Left ventricle myocardium superior (tissue), 1 donor: ENCODE measurements around the gene CASS4. TPM values are rescaled to one million over a fixed set of nuclear protein-coding genes. Genes with fewer than 3 reads are reported as not detected.

ENCODE experiments used
- ATAC-seq: fragments of 200-7000 bp; cut with Tn5 transposase; one replicate; pipeline ENCODE4 v1.9.1; 2020; ENCODE audit warnings: mild to moderate bottlenecking, moderate library complexity
- DNase-seq: peaks from one replicate; pipeline ENCODE4 v3.0.0-alpha.2; 2020
- intact Hi-C: fragments of 100-400 bp; cut with micrococcal nuclease; formaldehyde crosslinking; loops from one replicate; pipeline ENCODE4 v1.11.0; 2022
- total RNA-seq: library from RNA; stranded (reverse); fragmentation: NEBNext Ultra II Directional; extraction: Animal tissue kit (Norgen Biotek cat#: 25700); gene quantifications from one replicate; pipeline ENCODE4 v1.2.1, GENCODE V29; 2021
- donor health status: DM: no; HTN: yes; CAD: no; lungs with severe emphysema.

Gene CASS4
- total RNA-seq, 1 donor from 2014 or later: 0.55 TPM

DNA sequence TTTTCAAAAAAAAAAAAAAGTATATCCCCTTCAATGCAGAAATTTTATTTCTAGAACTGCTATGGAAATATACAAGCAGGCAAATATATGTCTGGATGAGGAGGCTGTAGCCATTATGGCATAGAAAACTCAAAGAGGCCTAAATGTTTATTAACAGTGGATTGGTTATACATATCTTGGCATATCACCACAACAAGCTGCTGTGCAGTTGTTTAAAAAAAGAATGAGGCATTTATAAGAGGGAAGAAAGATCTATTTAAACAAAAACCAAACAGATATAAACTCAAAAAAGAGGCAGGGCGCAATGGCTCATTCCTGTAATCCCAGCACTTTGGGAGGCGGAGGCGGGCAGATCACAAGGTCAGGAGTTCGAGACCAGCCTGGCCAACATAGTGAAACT lies 26.2 kb downstream of the CASS4 start:
- no peak for ATAC-seq
- no peak for DNase-seq
- intact Hi-C loops: no loop called here

DNA sequence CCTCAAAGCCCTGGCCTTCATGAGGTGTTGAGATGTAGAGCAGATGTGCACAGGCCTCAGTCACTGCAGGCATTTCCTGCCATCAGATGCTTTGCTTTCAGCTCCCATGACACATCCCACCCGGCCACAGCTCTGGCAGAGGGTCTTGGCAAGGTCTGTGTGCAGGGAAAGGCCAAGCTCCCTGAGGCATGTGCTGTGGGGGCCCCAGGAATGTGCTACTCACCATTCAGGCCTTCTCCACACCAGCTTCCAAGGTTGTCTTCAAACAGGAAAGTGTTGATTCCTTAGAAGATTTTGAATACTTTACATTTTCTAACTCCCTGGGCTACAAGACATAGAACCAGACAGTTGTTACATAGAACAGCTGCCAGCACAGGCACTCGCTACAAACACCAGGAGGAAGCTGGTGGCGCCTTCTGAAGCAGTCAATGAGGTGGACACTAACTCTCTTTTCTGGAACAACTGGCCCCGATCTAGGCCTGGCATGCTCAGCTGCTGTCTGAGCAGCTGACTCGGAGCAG lies 27.8 kb downstream of the CASS4 start:
- ATAC-seq: peak; percentile 92
- intact Hi-C loops: no loop called here
- peak; percentile 82 for DNase-seq

DNA sequence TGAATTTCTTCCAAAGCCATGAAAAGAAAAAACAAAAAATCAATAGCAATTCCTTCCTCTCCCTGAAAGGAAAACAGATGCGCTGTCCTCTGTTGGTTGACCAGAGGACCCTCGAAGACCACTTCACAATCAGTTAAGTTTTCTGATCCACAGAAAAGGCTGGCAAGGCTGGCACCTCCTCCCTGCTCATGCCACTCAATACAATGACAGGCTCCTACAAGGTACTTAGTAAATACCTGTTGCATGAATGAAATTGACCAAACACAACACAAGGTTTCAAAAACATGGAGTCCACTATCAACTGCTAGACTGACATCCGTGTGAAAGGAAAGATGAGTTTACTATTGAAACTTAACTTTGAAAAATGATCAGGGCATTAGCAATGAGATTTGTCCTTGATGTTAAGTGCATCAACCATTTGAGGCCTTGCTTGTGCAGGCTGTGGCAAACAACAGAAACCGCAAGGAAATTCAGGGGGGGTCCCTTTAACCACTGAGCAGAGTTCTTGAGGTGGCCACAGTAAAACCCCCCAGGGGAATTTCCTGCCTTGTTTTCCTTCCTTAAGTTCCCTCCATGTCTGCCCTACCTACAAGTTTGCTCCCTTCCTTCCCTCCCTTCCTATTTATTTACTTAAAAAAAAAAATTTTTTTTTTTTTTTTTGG lies 28.4 kb downstream of the CASS4 start:
- DNase-seq (no peak), ATAC-seq (no peak)
- intact Hi-C loops: no loop called here

DNA sequence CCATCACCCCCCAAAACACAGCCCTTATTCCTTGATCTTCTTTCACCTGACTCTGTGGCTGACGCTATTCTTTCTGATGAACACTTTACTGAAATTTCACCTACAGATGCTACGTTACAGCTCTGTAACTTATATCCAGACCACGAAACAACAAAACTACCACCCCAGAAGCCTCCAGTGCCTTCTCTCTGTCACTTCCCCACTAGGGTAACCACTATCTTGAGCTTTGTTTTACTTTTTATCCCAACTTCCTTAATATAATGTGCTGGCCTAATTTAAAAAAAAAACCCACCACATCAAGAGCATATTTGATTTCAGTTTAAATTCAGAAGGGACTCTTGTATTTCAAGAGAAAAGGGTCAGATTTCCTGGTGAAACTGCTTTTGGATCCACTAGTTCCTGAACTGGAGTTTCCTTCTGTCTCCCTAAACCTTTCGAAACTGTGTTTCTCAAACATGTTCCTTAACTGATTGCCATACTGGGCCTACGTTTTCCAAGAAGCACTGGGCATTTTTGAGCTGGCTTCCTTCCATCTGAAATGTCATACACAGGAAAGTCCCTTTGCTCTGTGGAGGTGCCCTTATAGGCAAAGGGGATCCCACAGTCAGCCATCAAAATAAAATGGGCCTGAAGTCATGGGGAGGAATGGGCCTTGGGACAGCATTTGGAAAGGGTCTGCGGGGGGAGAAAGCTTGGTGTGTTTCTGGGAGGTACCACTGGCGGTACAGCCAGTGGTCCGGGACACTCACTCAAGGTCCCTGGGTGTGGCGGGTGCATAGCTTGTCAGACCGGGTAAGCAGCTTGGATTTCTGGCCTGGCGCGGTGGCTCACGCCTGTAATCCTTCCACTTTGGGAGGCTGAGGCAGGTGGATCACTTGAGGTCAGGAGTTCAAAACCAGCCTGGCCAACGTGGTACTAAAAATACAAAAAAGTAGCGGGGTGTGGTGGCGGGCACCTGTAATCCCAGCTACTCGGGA lies 30.6 kb downstream of the CASS4 start:
- no peak for DNase-seq
- intact Hi-C loops: no loop called here
- no peak for ATAC-seq

DNA sequence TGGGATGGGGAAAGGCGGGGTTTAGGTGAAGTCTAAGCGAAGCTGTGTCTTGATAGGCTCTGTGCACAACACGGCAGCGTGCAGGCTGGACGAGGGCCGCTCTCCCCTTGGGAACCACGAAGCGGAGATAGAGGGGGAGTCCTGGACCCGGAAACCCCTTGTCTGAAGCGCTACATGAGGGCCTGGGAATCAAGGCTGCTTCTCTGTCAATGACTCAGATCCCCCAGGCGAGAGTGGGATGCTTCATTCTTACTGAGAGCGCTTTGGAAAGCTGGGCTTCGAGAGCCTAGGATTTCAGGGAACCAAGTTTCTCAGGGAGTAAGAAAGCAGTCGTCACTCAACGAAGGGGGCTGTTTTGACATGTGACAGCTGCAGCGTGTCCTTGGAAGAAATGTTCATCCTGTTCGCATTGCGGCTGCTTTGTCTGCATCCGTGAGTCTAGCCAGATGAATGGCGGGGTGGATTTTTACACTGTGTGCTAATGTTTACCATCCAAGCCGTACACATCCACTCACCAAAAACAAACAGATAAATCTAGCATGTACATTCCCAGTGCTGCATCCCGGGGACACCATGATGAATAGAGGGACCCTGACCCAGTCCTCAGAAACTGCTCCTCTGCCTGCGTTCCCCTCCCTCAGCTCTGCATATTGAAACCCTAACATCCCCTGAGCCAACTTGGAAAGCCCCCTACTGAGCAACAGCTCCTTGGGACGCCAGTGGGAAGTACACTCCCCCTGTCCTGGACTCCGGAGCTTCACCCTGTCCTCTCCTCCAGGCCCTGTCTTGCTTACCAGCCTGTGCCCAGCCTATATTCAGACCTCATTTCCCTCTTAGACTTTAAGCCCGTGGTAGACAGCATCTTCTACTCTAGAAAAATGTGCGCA lies 31.8 kb downstream of the CASS4 start:
- peak; percentile 70 for ATAC-seq
- intact Hi-C loops: no loop called here
- peak; percentile 63 for DNase-seq

DNA sequence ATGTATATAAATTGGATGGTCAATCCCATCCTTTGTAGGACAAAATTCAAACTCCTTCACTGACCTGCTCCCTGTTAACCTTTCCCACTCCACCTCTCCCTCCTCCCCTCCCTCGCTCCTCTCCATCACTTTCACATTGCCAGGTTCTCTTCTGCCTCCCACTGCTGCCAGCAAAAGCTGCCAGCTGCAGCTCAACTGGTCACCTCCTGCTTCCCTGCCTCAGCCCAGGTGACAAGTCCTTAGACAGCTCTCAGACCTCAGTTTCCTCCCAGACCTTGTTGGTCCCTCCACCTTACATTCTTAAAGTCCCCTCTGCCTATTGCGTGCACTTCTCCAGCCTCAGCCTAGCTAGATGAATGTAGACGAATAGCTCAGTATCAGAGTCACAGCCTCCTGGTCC lies 33.1 kb downstream of the CASS4 start:
- ATAC-seq (no peak), DNase-seq (no peak)
- intact Hi-C loops: no loop called here

DNA sequence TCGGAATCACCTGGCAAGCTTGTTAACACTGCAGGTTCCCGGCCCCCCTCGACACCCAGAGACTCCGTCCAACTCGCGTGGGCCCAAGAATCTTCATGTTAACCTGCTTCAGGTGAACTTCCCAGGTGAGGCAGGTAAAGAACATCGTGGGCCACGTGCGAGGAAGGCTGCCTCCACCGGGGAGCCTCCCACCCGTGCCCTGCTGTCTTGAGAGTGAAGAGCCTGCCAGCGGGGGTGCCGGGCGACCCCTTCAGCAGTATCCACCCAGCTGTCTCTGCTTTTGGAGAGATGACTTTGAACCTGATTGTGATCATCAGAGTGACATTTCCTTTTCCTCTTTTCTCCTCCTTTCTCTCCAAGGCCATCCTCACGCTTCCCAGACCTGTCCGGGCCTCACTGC lies 33.5 kb downstream of the CASS4 start:
- ATAC-seq: no peak
- intact Hi-C loops: no loop called here
- no peak for DNase-seq

DNA sequence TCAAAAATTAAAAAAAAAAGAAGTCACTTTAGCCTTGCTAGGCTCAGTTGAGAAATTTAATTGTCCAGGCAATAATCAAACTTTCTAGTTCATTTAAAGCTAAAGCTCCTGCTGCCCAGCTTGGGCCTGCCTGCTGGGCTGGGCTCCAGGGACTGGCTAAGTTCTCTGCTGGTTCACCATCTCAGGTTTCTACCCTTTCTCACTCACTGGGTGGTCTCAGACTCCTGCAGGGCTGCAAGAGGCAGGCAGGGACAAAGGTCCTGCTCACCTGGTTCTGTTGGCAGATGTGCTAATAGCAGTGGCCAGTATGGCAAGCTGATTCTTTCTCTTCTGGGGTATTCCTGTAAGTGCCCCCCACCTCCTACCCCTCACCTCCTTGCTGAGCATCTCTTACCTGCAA lies 35.2 kb downstream of the CASS4 start:
- no peak for ATAC-seq
- intact Hi-C loops: no loop called here
- DNase-seq: no peak

DNA sequence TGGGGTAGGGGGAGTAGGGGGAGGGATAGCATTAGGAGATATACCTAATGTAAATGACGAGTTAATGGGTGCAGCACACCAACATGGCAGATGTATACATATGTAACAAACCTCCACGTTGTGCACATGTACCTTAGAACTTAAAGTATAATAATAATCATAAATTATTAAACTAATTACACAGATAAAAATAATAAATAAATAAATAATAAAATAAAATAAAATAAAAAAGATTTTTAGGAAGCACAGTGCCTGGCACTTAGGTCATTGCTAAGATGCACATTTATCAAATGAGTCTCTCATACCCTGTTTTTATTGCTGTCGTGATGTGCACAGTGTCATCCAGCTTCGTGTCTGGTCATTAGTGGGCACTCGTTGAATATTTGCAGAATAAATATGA lies 37.4 kb downstream of the CASS4 start:
- no peak for ATAC-seq
- no peak for DNase-seq
- intact Hi-C loops: no loop called here

DNA sequence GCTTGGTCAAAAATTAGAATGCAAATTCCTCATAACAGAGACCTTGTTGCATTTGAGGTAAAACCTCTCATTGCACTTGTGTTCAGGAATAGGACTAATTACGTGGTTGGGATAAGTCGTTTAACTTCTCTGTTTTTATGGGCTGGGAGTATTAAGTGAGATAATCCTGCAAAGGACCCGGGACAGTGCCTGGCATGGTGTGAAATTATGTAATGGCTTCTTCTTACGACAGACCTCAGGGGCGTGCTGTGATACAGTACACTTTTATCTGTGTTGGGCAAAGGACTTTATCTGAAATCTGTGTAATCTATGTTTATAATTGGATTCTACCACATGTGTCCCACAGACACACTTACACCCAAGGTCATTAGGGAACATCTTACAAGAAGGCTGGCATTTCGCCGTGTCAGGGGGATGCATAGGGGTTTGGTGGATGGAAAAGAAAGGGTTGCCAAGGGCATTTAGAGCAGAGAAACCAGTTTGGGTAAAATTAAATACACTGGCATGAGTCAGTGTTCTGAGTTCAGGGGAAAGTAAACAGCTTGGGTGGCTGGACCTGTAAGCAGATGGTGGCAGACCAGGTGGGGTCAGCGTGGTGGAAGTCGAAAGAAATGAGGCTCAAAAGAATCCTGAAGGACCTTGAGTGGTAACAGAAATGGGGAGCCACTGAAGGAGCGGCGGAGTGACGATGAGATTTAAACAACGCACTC lies 39.2 kb downstream of the CASS4 start:
- intact Hi-C loops: no loop called here
- DNase-seq (no peak), ATAC-seq (no peak)

DNA sequence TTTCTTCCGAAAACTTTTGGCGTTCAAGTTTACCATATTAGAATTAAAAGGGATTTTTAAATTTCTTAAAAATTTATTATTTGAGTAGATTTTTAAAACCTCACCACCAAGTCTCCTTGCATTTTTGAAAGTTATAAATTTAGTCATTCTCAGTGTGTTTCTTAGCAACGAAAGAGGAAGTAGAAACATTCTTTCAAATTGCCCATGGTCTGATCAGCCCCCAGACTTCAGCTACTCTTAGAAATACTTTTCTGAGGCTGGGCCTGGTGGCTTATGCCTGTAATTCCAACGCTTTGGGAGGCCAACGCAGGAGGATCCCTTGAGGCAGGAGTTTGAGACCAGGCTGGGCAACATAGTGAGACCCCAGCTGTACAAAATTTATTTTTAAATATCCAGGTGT lies 41.3 kb downstream of the CASS4 start:
- ATAC-seq: no peak

DNA sequence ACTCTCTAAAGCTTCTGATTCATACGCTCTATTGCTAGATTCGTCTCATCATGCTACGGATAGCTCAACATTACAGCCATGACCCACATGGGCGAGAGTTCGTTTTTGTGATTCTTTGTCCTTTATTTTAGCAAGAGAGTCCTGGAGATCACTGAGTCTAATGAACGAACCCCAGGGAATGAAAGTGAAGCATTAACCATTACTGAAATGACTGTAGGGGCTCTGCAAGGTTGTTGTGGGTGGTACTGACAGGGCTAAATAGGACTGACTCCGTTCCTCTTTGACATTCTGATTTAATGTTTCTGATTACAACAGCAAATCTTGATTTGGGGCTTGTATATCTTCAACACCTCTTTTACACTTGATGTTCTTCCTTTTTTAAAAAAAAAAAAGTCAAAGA lies 42.7 kb downstream of the CASS4 start:
- DNase-seq: no peak
- no peak for ATAC-seq
- intact Hi-C loops: no loop called here

More for the DNA sequence above, 41.3 kb downstream of the CASS4 start:
- intact Hi-C loops: no loop called here
- DNase-seq: no peak

DNA sequence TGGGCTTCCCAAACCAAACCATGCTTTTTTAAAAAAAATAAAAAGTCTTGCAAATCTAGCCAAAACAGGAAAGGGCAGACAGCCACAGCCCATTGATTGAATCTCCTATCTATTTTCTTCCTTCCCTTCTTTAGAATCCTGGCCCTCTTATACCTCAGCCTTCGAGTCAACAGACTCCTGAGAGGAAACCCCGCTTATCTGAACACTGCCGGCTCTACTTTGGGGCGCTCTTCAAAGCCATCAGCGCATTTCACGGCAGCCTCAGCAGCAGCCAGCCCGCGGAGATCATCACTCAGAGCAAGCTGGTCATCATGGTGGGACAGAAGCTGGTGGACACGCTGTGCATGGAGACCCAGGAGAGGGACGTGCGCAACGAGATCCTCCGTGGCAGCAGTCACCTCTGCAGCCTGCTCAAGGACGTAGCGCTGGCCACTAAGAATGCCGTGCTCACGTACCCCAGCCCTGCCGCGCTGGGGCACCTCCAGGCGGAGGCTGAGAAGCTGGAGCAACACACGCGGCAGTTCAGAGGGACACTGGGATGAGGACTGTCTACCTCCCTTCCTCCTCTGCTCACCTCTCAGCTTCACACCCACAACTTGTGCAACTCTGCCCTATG lies 46.3 kb downstream of the CASS4 start:
- intact Hi-C loops: no loop called here
- no peak for ATAC-seq
- no peak for DNase-seq

DNA sequence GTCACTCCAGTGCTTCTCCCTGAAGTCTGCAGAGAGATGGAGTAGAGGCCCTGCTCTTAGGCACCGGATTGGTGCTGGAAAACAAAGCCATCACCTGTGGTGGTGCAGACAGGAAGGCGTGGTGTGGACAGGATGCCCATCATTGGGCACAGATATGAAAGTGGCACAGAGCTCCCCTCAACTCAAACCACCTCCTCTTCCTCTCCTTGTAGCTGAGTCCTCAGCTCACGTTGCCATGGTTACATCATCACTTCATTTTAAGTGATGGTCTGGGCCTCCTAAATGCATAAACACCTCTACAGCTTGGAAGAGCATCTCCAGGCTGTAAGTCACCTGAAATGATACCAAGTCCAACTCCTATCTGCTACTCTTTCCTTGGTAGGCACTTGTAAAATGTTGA lies 48.4 kb downstream of the CASS4 start:
- intact Hi-C loops: no loop called here
- no peak for DNase-seq
- ATAC-seq: no peak

DNA sequence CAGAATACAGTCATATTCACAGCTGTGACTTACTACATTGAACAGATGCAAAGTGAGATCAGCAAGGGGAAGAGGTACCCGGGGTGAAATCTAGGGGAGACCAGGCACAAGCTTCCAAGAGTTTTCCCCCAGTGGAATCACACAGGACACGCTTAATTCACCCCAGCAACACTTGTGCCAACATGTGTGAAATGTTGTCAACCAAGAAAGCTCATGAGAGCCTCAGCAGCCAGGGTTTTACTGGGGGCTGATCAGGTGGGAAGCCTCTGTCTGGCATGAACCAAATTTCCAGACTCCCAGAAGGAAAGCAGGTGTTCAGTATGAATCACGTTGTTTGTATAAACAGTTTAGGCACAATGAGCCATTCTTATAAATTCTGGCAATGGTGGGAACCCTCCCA lies 49.5 kb downstream of the CASS4 start:
- no peak for ATAC-seq
- no peak for DNase-seq
- intact Hi-C loops: no loop called here

DNA sequence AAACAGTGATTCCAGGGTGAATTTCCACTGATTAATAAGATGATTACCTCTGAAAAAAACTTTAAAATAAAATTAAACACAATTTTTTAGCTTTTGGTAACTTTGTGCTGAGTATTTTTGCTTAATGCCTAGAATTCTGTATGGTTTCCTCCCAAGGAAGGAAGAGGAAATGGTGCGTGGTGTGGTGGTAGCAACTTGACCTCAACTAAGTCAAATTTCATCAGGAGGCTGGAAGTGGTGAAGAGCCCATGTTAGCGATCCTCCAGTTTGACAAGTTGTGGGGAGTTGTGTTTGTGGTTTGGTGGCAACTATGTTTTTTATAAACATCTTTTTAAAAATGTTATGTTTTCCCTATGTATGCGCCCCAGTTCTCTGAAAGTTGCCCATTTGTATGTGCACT lies 51.4 kb downstream of the CASS4 start:
- no peak for ATAC-seq
- DNase-seq: no peak
- intact Hi-C loops: no loop called here

DNA sequence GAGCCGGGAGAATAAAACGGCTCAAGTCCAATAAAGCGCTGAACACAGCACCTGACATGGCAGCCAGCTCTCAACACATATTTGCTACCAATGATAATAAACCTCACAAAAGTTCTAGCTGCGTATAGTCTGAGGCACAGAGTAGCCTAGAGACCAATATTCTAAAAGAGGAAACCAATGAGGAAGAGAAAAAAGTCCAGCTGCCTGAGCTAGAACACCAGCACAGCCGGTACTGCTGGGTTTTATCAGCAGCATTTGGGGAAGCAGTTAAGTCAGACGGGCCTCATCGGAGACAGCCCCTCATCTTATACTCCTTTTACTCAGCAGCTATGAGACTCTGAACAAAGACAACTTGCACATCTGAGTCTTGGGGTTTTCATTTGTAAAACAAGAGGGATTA lies 53.9 kb downstream of the CASS4 start:
- ATAC-seq: no peak
- intact Hi-C loops: loop anchor here (5.0 kb wide), 1 partner anchor 69 kb away; no protein-coding TSS in a partner anchor
- no peak for DNase-seq

DNA sequence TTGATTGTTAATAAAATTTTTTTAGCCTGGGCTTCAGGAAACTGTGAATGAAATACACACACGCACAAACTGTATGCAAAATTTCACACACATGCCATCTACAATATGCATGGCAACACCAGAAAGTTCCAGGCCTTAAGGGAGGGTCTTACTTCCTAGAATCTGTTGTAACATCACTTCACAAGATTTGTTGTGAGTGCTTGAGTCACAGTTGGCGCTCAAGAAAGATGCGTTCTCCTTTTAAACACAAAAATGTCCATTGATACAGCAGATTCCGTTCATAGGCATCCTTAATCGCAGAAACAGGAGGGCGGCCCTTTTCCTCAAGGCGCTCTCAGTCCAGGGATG lies 55.9 kb downstream of the CASS4 start:
- intact Hi-C loops: loop anchor here (5.0 kb wide), 1 partner anchor 71 kb away; no protein-coding TSS in a partner anchor
- DNase-seq (no peak), ATAC-seq (no peak)
